Uterus (tissue), 2 donors: ENCODE data around the gene PRRT4.

Experiments used
- POLR2A ChIP-seq, 2 donors: fragments of 450-650 bp; IDR thresholded peaks; one replicate each; pipeline ENCODE4 v1.6.1; 2016; ENCODE audit warnings: antibody characterized with exemption in 2 of 2, mild to moderate bottlenecking in 1 of 2, moderate library complexity in 1 of 2
- TF ChIP-seq, protein P1 (sequence below), 4 experiments: fragments of 200-600 bp in 2 of 4; fragments of 450-650 bp in 2 of 4; sonication (generic) in 2 of 4; IDR thresholded peaks; one replicate each; pipeline ENCODE4 v1.5.1; 2016 to 2019; ENCODE audit warnings: antibody characterized with exemption in 4 of 4, mild to moderate bottlenecking in 2 of 4, moderate library complexity in 1 of 4

GRCh38 chr7:128370491-128370890 lies 9.0 kb upstream of the PRRT4 start:
- TF ChIP-seq, protein P1, sequence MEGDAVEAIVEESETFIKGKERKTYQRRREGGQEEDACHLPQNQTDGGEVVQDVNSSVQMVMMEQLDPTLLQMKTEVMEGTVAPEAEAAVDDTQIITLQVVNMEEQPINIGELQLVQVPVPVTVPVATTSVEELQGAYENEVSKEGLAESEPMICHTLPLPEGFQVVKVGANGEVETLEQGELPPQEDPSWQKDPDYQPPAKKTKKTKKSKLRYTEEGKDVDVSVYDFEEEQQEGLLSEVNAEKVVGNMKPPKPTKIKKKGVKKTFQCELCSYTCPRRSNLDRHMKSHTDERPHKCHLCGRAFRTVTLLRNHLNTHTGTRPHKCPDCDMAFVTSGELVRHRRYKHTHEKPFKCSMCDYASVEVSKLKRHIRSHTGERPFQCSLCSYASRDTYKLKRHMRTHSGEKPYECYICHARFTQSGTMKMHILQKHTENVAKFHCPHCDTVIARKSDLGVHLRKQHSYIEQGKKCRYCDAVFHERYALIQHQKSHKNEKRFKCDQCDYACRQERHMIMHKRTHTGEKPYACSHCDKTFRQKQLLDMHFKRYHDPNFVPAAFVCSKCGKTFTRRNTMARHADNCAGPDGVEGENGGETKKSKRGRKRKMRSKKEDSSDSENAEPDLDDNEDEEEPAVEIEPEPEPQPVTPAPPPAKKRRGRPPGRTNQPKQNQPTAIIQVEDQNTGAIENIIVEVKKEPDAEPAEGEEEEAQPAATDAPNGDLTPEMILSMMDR (IDR thresholded peaks at IDR 0.05) = no peak
- no peak for TF ChIP-seq POLR2A (IDR thresholded peaks at IDR 0.05)
